OCI-LY1 (cell line): ENCODE measurements around the gene CD84.
"Not testable (repeated sequence)": the region's sequence is repeated elsewhere in the genome, so short reads cannot be mapped to it uniquely, and the experiment has no call there.

Experiments used
- H2AFZ ChIP-seq: fragments of 200-600 bp; sonication (generic), shearing (Covaris generic); 2 replicates; pipeline ENCODE4 v1.6.0; 2014; ENCODE audit warnings: antibody characterized with exemption, mild to moderate bottlenecking, low read length
- H3F3A ChIP-seq: fragments of 200-600 bp; sonication (generic), shearing (Covaris generic); 2 replicates; pipeline ENCODE4 v1.6.0; 2014; ENCODE audit warnings: mild to moderate bottlenecking, antibody characterized with exemption, low read length, moderate library complexity; ENCODE audit not compliant: insufficient read depth
- H3K27ac ChIP-seq: fragments of 200-600 bp; sonication (generic); 2 replicates; pipeline ENCODE4 v1.5.1; 2014; ENCODE audit warnings: low read length, mixed run types, mild to moderate bottlenecking, low read depth; ENCODE audit not compliant: poor library complexity, severe bottlenecking
- H3K27me3 ChIP-seq: fragments of 200-600 bp; sonication (generic); 2 replicates; pipeline ENCODE4 v1.6.0; 2014; ENCODE audit warnings: antibody characterized with exemption, mild to moderate bottlenecking, low read length, moderate library complexity; ENCODE audit not compliant: insufficient read depth
- H3K36me3 ChIP-seq: fragments of 200-600 bp; sonication (generic); 2 replicates; pipeline ENCODE4 v1.6.1; 2014; ENCODE audit warnings: mild to moderate bottlenecking, antibody characterized with exemption, low read length, moderate library complexity, mixed read lengths; ENCODE audit not compliant: insufficient read depth
- H3K4me1 ChIP-seq: fragments of 200-600 bp; sonication (generic); 2 replicates; pipeline ENCODE4 v1.5.1; 2014; ENCODE audit warnings: mild to moderate bottlenecking, low read length, moderate library complexity; ENCODE audit not compliant: insufficient read depth, severe bottlenecking
- H3K4me2 ChIP-seq: fragments of 200-600 bp; sonication (generic), shearing (Covaris generic); 2 replicates; pipeline ENCODE4 v1.6.1; 2014; ENCODE audit warnings: low read length
- H3K4me3 ChIP-seq: fragments of 200-600 bp; sonication (generic); 2 replicates; pipeline ENCODE4 v1.5.1; 2014; ENCODE audit warnings: low read length, low read depth, mild to moderate bottlenecking, mixed read lengths; ENCODE audit not compliant: poor library complexity, severe bottlenecking
- H3K79me2 ChIP-seq: fragments of 200-600 bp; shearing (Covaris generic); 2 replicates; pipeline ENCODE4 v1.6.1; 2016; ENCODE audit warnings: mixed run types, low read length, mixed read lengths; ENCODE audit not compliant: insufficient read depth
- H3K9ac ChIP-seq: fragments of 200-600 bp; sonication (generic), shearing (Covaris generic); 2 replicates; pipeline ENCODE4 v1.6.1; 2014; ENCODE audit warnings: mild to moderate bottlenecking, low read length, mixed read lengths
- H3K9me2 ChIP-seq: fragments of 200-600 bp; sonication (generic), shearing (Covaris generic); 2 replicates; pipeline ENCODE4 v1.6.1; 2014; ENCODE audit warnings: low read depth, mild to moderate bottlenecking, low read length, mixed read lengths
- H3K9me3 ChIP-seq: fragments of 200-600 bp; shearing (Covaris generic); 2 replicates; pipeline ENCODE4 v1.6.1; 2014; ENCODE audit warnings: low read length, mixed read lengths
- H4K20me1 ChIP-seq: fragments of 200-600 bp; sonication (generic), shearing (Covaris generic); 2 replicates; pipeline ENCODE4 v1.6.0; 2016; ENCODE audit warnings: mild to moderate bottlenecking, low read length; ENCODE audit not compliant: insufficient read depth
- CTCF ChIP-seq: fragments of 200-600 bp; sonication (generic), shearing (Covaris generic); IDR thresholded peaks from 2 replicates; pipeline ENCODE4 v1.5.1; 2017; ENCODE audit warnings: mild to moderate bottlenecking, antibody characterized with exemption, low read length, moderate library complexity, mixed read lengths
- EZH2 ChIP-seq: fragments of 200-600 bp; sonication (generic), shearing (Covaris generic); IDR thresholded peaks from 2 replicates; pipeline ENCODE4 v1.8.0; 2017; ENCODE audit warnings: borderline replicate concordance, mixed run types, mild to moderate bottlenecking, antibody characterized with exemption, low read length, moderate library complexity, mixed read lengths

CD84 gene

GRCh38 chr1:160503087-160503486, 76.2 kb downstream of the CD84 start:
- H3K79me2 ChIP-seq: peaks cover 35% of the 10 kb centered on the region
- TF ChIP-seq CTCF: no peak
- no peak for TF ChIP-seq EZH2
- H4K20me1 ChIP-seq: no peaks in the 10 kb centered on the region
- H3F3A ChIP-seq: no peaks in the 10 kb centered on the region
- no peak overlapping the region for H3K27ac ChIP-seq
- peaks cover 32% of the 10 kb centered on the region for H3K9me3 ChIP-seq
- no peaks in the 10 kb centered on the region for H3K9me2 ChIP-seq
- no peak overlapping the region for H3K4me3 ChIP-seq
- H3K27me3 ChIP-seq: no peaks in the 10 kb centered on the region
- H3K9ac ChIP-seq: no peak overlapping the region
- H3K4me2 ChIP-seq: no peak overlapping the region
- peaks cover 85% of the 10 kb centered on the region for H3K36me3 ChIP-seq
- H2AFZ ChIP-seq: no peak overlapping the region
- H3K4me1 ChIP-seq: no peaks in the 10 kb centered on the region

DNA sequence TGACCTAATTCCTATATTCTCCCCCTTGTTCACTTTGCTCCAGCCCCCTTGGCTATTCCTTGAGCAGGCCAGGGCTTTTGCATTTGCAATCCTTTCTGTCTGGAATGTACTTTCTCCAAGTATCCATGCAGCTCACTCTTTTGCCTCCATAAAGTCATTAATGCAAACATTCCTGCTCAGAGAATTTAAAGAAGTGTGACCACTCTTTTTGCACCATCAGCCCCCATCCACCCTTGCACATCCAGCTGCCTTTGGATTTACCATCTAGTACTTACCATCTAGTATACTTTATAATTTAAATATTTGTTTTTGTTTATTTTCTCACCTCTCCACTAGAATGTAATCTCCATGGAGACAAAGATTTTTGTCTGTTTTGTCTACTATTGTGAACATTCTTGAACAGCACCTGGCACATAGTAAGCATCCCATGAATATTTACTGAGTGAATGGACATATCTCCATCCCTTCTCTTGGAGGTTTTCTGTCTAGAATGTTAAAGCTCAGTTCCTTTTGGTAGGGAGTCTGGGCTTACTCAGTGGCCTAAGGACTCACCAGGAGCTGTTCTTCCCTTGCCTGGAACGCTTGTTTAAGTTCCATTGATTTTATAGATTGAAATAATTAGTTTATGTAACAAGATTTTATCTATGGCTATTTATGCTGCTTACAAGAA, 78.8 kb downstream of the CD84 start:
- Histone ChIP-seq H3K9me3 (peaks cover 14% of the 10 kb centered on the region), H3F3A (no peaks in the 10 kb centered on the region)
- TF ChIP-seq EZH2 (no peak), CTCF (no peak)

DNA sequence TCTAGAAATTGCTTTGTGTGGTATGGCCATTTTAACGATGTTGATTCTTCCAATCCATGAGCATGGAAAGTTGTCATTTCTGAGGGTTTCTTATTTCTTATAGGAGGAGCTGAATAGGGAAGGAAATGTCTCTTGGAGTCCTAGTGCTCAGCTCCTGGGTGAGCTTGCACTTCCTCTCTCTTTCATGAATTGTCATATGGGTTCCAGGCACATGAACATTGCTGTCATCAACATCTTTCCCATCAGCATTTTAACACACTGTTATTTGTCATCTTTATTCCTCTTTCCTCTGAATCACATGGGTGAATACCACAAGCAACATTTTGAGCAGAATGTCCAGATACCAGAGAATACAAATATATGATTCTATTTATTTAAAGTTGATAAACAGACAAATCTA, 79.7 kb downstream of the CD84 start:
- no peak for TF ChIP-seq CTCF
- no peak for TF ChIP-seq EZH2
- Histone ChIP-seq H3K4me1 (no peaks in the 10 kb centered on the region), H3K36me3 (peaks cover 98% of the 10 kb centered on the region), H3K9ac (no peak overlapping the region), H4K20me1 (no peaks in the 10 kb centered on the region), H3F3A (no peaks in the 10 kb centered on the region), H3K9me2 (no peaks in the 10 kb centered on the region), H2AFZ (no peak overlapping the region), H3K27ac (no peak overlapping the region), H3K9me3 (peaks cover 11% of the 10 kb centered on the region), H3K27me3 (no peaks in the 10 kb centered on the region), H3K4me2 (no peak overlapping the region), H3K79me2 (peaks cover 3% of the 10 kb centered on the region), H3K4me3 (no peak overlapping the region)

More for the DNA sequence above, 78.8 kb downstream of the CD84 start:
- peaks cover 11% of the 10 kb centered on the region for H3K79me2 ChIP-seq
- H4K20me1 ChIP-seq: no peaks in the 10 kb centered on the region
- H3K27ac ChIP-seq: no peak overlapping the region
- peaks cover 92% of the 10 kb centered on the region for H3K36me3 ChIP-seq
- H3K9ac ChIP-seq: no peak overlapping the region
- no peaks in the 10 kb centered on the region for H3K27me3 ChIP-seq
- no peak overlapping the region for H3K4me2 ChIP-seq
- H3K4me3 ChIP-seq: no peak overlapping the region
- H2AFZ ChIP-seq: no peak overlapping the region
- H3K9me2 ChIP-seq: no peaks in the 10 kb centered on the region
- no peaks in the 10 kb centered on the region for H3K4me1 ChIP-seq

GRCh38 chr1:160498301-160499065, 80.8 kb downstream of the CD84 start:
- Histone ChIP-seq H3K9me3 (peaks cover 10% of the 10 kb centered on the region), H3K36me3 (peaks cover 98% of the 10 kb centered on the region)
- H4K20me1 ChIP-seq, H3K27ac ChIP-seq, H3K4me1 ChIP-seq, H3K4me2 ChIP-seq, H3K27me3 ChIP-seq, H3F3A ChIP-seq, H3K9me2 ChIP-seq, H3K9ac ChIP-seq, H3K79me2 ChIP-seq, H3K4me3 ChIP-seq, H2AFZ ChIP-seq: not testable (repeated sequence)
